CD4-positive, CD25-positive, alpha-beta regulatory T cell (primary cell): Measurements from ENCODE around the gene TDRKH. TPM values are rescaled to one million over a fixed set of nuclear protein-coding genes. Genes with fewer than 3 reads are reported as not detected.
A peak's percentile ranks its signal among the peaks of the same experiment; 100 is the strongest.
"Not testable (repeated sequence)": the region's sequence is repeated elsewhere in the genome, so short reads cannot be mapped to it uniquely, and the experiment has no call there.

ENCODE experiments used
- ATAC-seq, 2 donors: fragments of 150-1000 bp; cut with Tn5 transposase; one replicate each; pipeline ENCODE4 v1.10.0; 2021; ENCODE audit warnings: low read depth in 2 of 2, moderate number of reproducible peaks in 2 of 2, moderate library complexity in 1 of 2
- DNase-seq, 3 donors: peaks; one replicate each; pipeline versions ENCODE4 v3.0.0 to v3.0.0-alpha.2; 2012 to 2022; ENCODE audit warnings: mixed read lengths in 1 of 3
- H3K27ac ChIP-seq: one replicate; pipeline ENCODE4 v1.7.0; 2013; ENCODE audit warnings: mild to moderate bottlenecking, low read length; ENCODE audit not compliant: insufficient read depth, poor library complexity, severe bottlenecking
- H3K27me3 ChIP-seq: one replicate; pipeline ENCODE4 v1.7.0; 2013; ENCODE audit warnings: low read length; ENCODE audit not compliant: control insufficient read depth, insufficient read depth
- H3K36me3 ChIP-seq: one replicate; pipeline ENCODE4 v1.7.0; 2013; ENCODE audit warnings: mild to moderate bottlenecking, low read length, moderate library complexity; ENCODE audit not compliant: control insufficient read depth, insufficient read depth
- H3K4me1 ChIP-seq: 2 replicates; pipeline ENCODE4 v1.7.0; 2013; ENCODE audit warnings: mild to moderate bottlenecking, low read length; ENCODE audit not compliant: insufficient read depth, control insufficient read depth, poor library complexity, severe bottlenecking
- H3K4me3 ChIP-seq: one replicate; pipeline ENCODE4 v1.7.0; 2013; ENCODE audit warnings: low read depth, mild to moderate bottlenecking, low read length, moderate library complexity
- H3K9me3 ChIP-seq, 2 experiments: 1 replicate in 1 of 2; 2 replicates in 1 of 2; pipeline ENCODE4 v1.7.0; 2013; ENCODE audit warnings: low read length in 2 of 2, mild to moderate bottlenecking in 1 of 2, moderate library complexity in 1 of 2; ENCODE audit not compliant: control insufficient read depth in 2 of 2
- H3K27ac Mint-ChIP-seq, 3 donors: one replicate each; pipeline ENCODE4 v1.8.0; 2020 to 2022; ENCODE audit warnings: mild to moderate bottlenecking in 3 of 3, mixed read lengths in 3 of 3, moderate library complexity in 2 of 3
- H3K27me3 Mint-ChIP-seq: one replicate; pipeline ENCODE4 v1.8.0; 2022; ENCODE audit warnings: mild to moderate bottlenecking, mixed read lengths
- H3K36me3 Mint-ChIP-seq: one replicate; pipeline ENCODE4 v1.8.0; 2020; ENCODE audit warnings: mixed read lengths
- H3K4me1 Mint-ChIP-seq, 4 donors: one replicate each; pipeline ENCODE4 v1.8.0; 2020 to 2022; ENCODE audit warnings: mixed read lengths in 4 of 4, mild to moderate bottlenecking in 1 of 4
- H3K4me3 Mint-ChIP-seq, 4 donors: one replicate each; pipeline ENCODE4 v1.8.0; 2020 to 2022; ENCODE audit warnings: mild to moderate bottlenecking in 4 of 4, mixed read lengths in 4 of 4, moderate library complexity in 3 of 4
- H3K9me3 Mint-ChIP-seq, 7 donors: one replicate each; pipeline ENCODE4 v1.8.0; 2020 to 2022; ENCODE audit warnings: mixed read lengths in 7 of 7, mild to moderate bottlenecking in 3 of 7, moderate library complexity in 2 of 7
- polyA plus RNA-seq, 4 donors: library from polyadenylated mRNA; unstranded; fragments of 300-500 nt; fragmentation: Illumina TruSeq; gene quantifications; one replicate each; pipeline ENCODE4 v1.2.3, GENCODE V29; 2021
- total RNA-seq: library from RNA; stranded (reverse); gene quantifications from one replicate; pipeline ENCODE4 v1.2.3, GENCODE V29; 2022

Gene TDRKH
- total and polyA plus RNA-seq, 5 donors from 2014 or later = 9.5 to 18.0 (median 12.8) TPM

DNA sequence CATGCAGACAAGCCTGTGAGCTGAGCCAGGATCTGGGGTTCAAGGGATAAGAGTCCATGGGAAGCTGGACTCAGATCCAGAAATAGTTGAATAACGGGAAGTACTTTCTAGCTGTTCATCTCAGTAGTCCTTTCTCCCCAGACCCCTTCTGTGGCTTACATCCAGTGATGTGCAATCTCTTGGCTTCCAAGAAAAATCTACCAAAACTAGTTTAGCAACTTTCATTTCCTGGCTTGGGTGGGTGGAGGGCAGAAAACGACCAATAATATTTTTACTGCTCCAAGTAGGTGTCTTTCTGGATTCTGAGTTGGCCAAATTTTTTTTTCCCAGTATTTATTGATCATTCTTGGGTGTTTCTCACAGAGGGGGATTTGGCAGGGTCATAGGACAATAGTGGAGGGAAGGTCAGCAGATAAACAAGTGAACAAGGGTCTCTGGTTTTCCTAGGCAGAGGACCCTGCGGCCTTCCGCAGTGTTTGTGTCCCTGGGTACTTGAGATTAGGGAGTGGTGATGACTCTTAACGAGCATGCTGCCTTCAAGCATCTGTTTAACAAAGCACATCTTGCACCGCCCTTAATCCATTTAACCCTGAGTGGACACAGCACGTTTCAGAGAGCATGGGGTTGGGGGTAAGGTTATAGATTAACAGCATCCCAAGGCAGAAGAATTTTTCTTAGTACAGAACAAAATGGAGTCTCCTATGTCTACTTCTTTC is 21.8 kb downstream of the TDRKH start:
- not testable (repeated sequence) for H3K4me3 Mint-ChIP-seq, DNase-seq, H3K9me3 Mint-ChIP-seq, H3K36me3 Mint-ChIP-seq, ATAC-seq, H3K27me3 Mint-ChIP-seq, H3K27ac ChIP-seq, H3K36me3 ChIP-seq, H3K4me3 ChIP-seq, H3K27me3 ChIP-seq, H3K9me3 ChIP-seq, H3K27ac Mint-ChIP-seq, H3K4me1 ChIP-seq
- peaks cover 4 to 13% (median 6%) of the 10 kb centered on the region in 4 donors for H3K4me1 Mint-ChIP-seq

DNA sequence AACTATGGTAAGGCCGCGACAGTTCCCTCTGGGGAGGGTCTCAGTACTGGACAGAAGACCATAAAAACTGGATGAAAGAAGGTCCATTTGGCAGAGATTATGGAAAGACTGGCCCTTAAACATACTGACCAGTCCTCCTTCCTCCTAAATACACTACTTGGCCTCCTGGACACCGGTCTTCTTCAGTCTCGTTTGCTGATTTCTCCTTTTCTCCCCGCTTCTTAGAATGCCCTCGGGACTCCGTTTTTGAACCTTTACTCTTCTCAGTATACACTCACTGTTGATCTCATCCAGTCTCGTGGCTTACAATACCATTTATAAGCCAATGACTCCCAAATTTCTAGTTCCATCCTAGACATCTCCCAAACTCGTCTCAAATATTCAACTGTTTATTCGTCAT is 26.3 kb downstream of the TDRKH start:
- Histone ChIP-seq H3K9me3 (no peaks in the 10 kb centered on the region), H3K36me3 (peaks cover 29% of the 10 kb centered on the region), H3K27ac (peak overlapping the region; percentile 83), H3K4me3 (peak overlapping the region; percentile 97), H3K27me3 (no peaks in the 10 kb centered on the region), H3K4me1 (peaks cover 12% of the 10 kb centered on the region)
- H3K9me3 Mint-ChIP-seq = no peaks in the 10 kb centered on the region
- ATAC-seq = no peak
- no peaks in the 10 kb centered on the region for H3K27me3 Mint-ChIP-seq
- H3K27ac Mint-ChIP-seq = peak overlapping the region; percentile 93 to 98 (median 96)
- H3K4me3 Mint-ChIP-seq = peak overlapping the region; percentile 89 to 96 (median 93)
- peaks cover 0 to 29% (median 13%) of the 10 kb centered on the region in 4 donors for H3K4me1 Mint-ChIP-seq
- H3K36me3 Mint-ChIP-seq = peaks cover 24% of the 10 kb centered on the region
- no peak for DNase-seq

DNA sequence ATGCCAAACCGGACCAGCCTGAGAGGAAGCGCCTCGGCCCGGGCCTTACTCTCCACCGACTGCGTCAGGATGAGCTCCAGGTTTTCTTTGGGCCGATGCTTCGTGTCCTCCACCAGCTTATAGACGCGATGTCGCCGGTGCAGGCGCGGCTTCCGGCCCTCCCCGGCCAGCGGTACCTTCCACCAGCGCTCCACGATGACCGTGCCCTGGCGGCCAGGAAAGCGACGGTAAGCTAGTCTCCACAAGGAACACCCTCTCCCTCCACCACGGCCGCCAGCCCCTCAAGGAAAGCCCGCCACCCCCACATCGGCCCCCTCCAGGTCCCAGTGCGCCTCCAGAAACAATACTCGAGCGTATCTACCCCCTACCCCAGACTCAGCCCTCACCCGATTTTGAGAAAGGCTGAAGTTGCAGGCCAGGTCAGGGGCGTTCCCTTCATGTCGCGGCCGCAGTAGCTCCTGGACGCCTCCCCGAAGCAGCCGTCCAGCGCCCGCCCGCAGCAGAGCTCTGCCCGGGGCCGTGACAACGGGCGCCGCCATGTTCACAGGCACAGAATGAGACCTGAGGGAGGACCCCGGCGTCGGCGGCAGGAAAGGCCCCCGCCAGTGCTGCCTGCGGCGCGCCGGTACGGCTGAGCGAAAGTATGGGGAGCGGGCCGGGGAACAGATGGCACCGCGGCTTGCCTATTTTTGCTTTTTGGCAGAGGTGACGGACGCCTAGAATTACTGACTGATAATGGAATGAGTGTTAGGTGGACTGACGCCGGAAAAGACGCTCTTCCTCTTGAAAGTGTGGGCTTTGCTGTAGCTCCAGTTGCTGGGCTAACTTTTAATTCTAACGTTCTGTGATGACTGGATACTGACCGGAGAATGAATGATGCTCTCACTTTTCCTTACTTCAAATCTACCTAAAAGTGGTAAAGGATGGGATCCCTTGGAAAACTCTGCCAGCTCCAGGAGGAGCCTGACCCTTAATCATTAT is 27.1 kb downstream of the TDRKH start, which contains the start of gene MRPL9:
Gene MRPL9 (minus strand): TSS at position 556 of the 981 bp plus-strand sequence. CDS start 17 bp downstream, at position 539.
- H3K9me3 ChIP-seq = no peaks in the 10 kb centered on the region
- Mint-ChIP-seq H3K27ac (peak within 1 kb of the TSS; percentile 93 to 98 (median 96)), H3K9me3 (no peaks in the 10 kb centered on the region), H3K4me3 (peak within 1 kb of the TSS; percentile 89 to 96 (median 93)), H3K27me3 (no peaks in the 10 kb centered on the region), H3K4me1 (peaks cover 0 to 29% (median 13%) of the 10 kb centered on the region in 4 donors), H3K36me3 (peaks cover 24% of the 10 kb centered on the region)
- H3K36me3 ChIP-seq = peaks cover 33% of the 10 kb centered on the region
- peak; percentile 67 to 91 (median 86) for DNase-seq
- H3K4me3 ChIP-seq = peak within 1 kb of the TSS; percentile 97
- H3K4me1 ChIP-seq = peaks cover 12% of the 10 kb centered on the region
- H3K27ac ChIP-seq = peak within 1 kb of the TSS; percentile 83
- ATAC-seq = peak; percentile 99
- no peaks in the 10 kb centered on the region for H3K27me3 ChIP-seq

DNA sequence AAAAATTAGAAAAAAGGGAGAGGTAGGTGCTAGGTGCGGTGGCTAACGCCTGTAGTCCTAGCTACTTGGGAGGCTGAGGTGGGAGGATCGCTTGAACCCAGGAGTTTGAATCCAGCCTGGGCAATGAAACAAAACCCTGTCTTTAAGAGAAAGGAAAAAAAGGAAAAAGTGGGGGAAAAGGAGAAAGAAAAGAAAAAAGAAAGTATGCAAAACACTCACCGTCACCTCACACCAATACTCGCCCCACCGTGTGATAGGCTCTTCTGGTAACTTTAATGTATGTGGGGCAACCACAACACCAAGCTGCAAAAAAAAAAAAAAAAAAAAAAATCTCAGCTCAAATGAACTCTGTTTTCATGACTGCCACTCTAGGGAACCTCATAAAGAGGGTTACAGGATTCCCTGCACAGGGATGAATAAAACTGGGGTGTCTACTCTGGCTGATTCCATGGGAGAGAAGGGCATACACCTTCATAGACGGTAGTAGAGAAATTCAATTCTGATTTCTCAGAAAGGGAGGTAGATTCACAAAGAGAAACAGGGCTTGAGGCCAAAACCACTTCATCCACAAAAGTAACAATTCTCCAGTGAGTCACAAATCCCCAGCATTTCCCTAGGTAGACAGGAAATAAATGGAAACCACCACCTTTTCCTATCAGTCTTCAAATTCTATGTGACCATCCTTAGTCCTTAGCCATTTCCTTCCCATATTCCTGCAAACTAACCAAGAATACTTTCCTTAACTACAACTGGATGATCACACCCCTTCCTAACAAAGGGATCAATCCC is 29.5 kb downstream of the TDRKH start:
- no peak overlapping the region for H3K27ac ChIP-seq
- Mint-ChIP-seq H3K4me1 (peaks cover 0 to 29% (median 13%) of the 10 kb centered on the region in 4 donors), H3K27me3 (no peaks in the 10 kb centered on the region), H3K9me3 (no peaks in the 10 kb centered on the region), H3K4me3 (peak overlapping the region; percentile 38 to 70 (median 56)), H3K27ac (peak overlapping the region in 2 of 3 donors; percentile 19 to 48), H3K36me3 (peaks cover 32% of the 10 kb centered on the region)
- H3K9me3 ChIP-seq = no peaks in the 10 kb centered on the region
- H3K27me3 ChIP-seq = no peaks in the 10 kb centered on the region
- DNase-seq = no peak
- no peak for ATAC-seq
- peaks cover 12% of the 10 kb centered on the region for H3K4me1 ChIP-seq
- no peak overlapping the region for H3K4me3 ChIP-seq
- peaks cover 40% of the 10 kb centered on the region for H3K36me3 ChIP-seq

DNA sequence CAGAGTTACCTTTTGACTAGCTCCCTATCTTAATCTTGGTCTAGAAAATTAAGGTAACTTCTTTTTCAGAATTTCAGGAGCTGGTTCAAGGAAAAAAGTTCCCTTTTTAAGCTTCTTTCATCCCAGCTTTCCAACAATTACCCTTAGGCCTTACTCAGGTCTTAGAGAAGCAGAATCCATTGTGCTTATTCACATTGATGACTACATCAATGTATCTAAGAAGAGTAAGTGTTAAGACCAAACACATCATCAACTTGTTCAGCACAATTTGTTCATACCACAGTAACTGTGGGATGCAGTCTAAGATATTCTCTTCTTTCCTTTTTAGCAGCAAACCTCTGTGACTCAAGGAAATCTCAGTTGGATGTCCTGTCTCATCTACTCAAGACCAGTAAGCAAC is 31.1 kb downstream of the TDRKH start:
- H3K4me1 Mint-ChIP-seq = peaks cover 0 to 23% (median 13%) of the 10 kb centered on the region in 4 donors
- H3K36me3 Mint-ChIP-seq = peaks cover 37% of the 10 kb centered on the region
- Histone ChIP-seq H3K4me1 (peaks cover 12% of the 10 kb centered on the region), H3K27ac (no peak overlapping the region), H3K9me3 (no peaks in the 10 kb centered on the region), H3K36me3 (peaks cover 40% of the 10 kb centered on the region), H3K27me3 (no peaks in the 10 kb centered on the region), H3K4me3 (no peak overlapping the region)
- H3K27ac Mint-ChIP-seq = no peak overlapping the region
- no peaks in the 10 kb centered on the region for H3K27me3 Mint-ChIP-seq
- DNase-seq = no peak
- H3K9me3 Mint-ChIP-seq = no peaks in the 10 kb centered on the region
- no peak for ATAC-seq
- no peak overlapping the region for H3K4me3 Mint-ChIP-seq

DNA sequence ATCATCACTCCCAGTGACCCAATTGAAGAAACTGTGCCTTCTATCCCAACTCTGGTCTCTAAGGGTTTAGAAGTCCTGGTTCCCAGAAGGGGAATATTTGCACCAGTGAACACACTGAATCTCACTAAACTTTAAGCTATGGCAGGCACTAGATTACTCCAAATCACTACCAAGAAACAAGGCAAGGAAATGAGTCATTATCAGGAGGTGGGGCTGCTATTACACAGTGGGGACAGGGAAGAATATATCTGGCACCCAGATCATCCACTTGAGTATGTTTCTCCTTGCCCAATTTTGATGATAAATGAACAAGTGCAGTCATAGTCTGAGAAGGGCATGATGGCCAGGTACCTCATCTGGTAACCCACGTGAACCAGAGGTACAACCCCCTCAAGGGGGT is 34.0 kb downstream of the TDRKH start:
- Mint-ChIP-seq H3K9me3 (peaks cover 0 to 2% (median 0%) of the 10 kb centered on the region in 7 donors), H3K4me1 (peaks cover 0 to 5% (median 2%) of the 10 kb centered on the region in 4 donors), H3K27ac (no peak overlapping the region), H3K36me3 (peaks cover 28% of the 10 kb centered on the region), H3K4me3 (no peak overlapping the region), H3K27me3 (no peaks in the 10 kb centered on the region)
- Histone ChIP-seq H3K36me3 (peaks cover 32% of the 10 kb centered on the region), H3K27me3 (no peaks in the 10 kb centered on the region), H3K9me3 (no peaks in the 10 kb centered on the region), H3K27ac (no peak overlapping the region), H3K4me3 (no peak overlapping the region), H3K4me1 (no peaks in the 10 kb centered on the region)
- ATAC-seq (peak in 1 of 2 donors; percentile 28), DNase-seq (no peak)

DNA sequence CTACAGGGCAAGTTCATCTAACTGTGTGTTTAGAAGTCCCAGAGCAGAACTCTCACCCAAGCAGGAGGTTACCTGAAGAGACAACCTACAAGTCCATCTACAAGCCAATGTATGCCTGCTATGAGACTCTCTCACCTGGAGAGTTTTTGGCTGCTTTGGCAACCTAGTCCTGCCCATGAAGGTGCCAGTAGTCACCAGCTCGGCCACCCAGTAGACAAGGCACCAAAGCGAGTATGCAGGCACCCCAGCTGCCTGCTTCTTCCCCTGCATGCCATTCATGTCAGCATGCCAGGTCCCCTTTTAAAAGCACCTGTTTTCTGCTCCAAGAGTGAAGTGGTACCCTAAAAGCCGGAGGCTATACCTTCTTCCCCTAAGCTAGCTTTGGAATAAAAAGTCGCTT is 48.8 kb downstream of the TDRKH start:
- ATAC-seq = no peak
- peaks cover 0 to 14% (median 3%) of the 10 kb centered on the region in 7 donors for H3K9me3 Mint-ChIP-seq
- Histone ChIP-seq H3K4me1 (no peaks in the 10 kb centered on the region), H3K9me3 (peaks cover 11 to 19% of the 10 kb centered on the region in 2 experiments), H3K27ac (no peak overlapping the region), H3K36me3 (no peaks in the 10 kb centered on the region), H3K27me3 (peaks cover 5% of the 10 kb centered on the region), H3K4me3 (no peak overlapping the region)
- H3K36me3 Mint-ChIP-seq = no peaks in the 10 kb centered on the region
- no peaks in the 10 kb centered on the region for H3K4me1 Mint-ChIP-seq
- DNase-seq = no peak
- no peak overlapping the region for H3K4me3 Mint-ChIP-seq
- peaks cover 24% of the 10 kb centered on the region for H3K27me3 Mint-ChIP-seq
- H3K27ac Mint-ChIP-seq = no peak overlapping the region
